Trophoblast cell (in vitro differentiated cells and primary cell): ENCODE data around the gene CGB3.

ENCODE experiments used
- DNase-seq, 2 donors: peaks; one replicate each; pipeline ENCODE4 v3.0.0-alpha.2; 2016
- H2AFZ ChIP-seq: 2 replicates; pipeline ENCODE4 v1.6.1; 2013; ENCODE audit warnings: low read length, moderate library complexity, mild to moderate bottlenecking; ENCODE audit not compliant: insufficient read depth, poor library complexity
- H2AK5ac ChIP-seq: 2 replicates; pipeline ENCODE4 v1.6.1; 2013; ENCODE audit warnings: mild to moderate bottlenecking, low read length
- H2BK120ac ChIP-seq: 2 replicates; pipeline ENCODE4 v1.6.1; 2013; ENCODE audit warnings: low read length, mild to moderate bottlenecking, moderate library complexity; ENCODE audit not compliant: insufficient read depth, poor library complexity
- H2BK12ac ChIP-seq: 2 replicates; pipeline ENCODE4 v1.6.1; 2013; ENCODE audit warnings: mild to moderate bottlenecking, low read length, moderate library complexity
- H2BK5ac ChIP-seq: 2 replicates; pipeline ENCODE4 v1.6.1; 2013; ENCODE audit warnings: low read length, low read depth, moderate library complexity, mild to moderate bottlenecking; ENCODE audit not compliant: poor library complexity
- H3K14ac ChIP-seq: 2 replicates; pipeline ENCODE4 v1.6.1; 2013; ENCODE audit warnings: mild to moderate bottlenecking, low read length
- H3K18ac ChIP-seq: 2 replicates; pipeline ENCODE4 v1.6.1; 2013; ENCODE audit warnings: mild to moderate bottlenecking, low read length
- H3K23ac ChIP-seq: 2 replicates; pipeline ENCODE4 v1.6.1; 2013; ENCODE audit warnings: low read length
- H3K27ac ChIP-seq: 2 replicates; pipeline ENCODE4 v1.5.1; 2013; ENCODE audit warnings: low read depth, mild to moderate bottlenecking, inconsistent platforms, low read length, moderate library complexity
- H3K27me3 ChIP-seq: 2 replicates; pipeline ENCODE4 v1.6.1; 2013; ENCODE audit warnings: inconsistent platforms, mild to moderate bottlenecking, low read length, moderate library complexity; ENCODE audit not compliant: insufficient read depth
- H3K36me3 ChIP-seq, 2 experiments: 1 replicate in 1 of 2; 2 replicates in 1 of 2; pipeline ENCODE4 v1.6.1; 2013; ENCODE audit warnings: low read length in 2 of 2, mild to moderate bottlenecking in 2 of 2, moderate library complexity in 1 of 2; ENCODE audit not compliant: insufficient read depth in 2 of 2, control insufficient read depth in 1 of 2
- H3K4ac ChIP-seq: 2 replicates; pipeline ENCODE4 v1.6.1; 2013; ENCODE audit warnings: low read depth, mild to moderate bottlenecking, low read length, moderate library complexity
- H3K4me1 ChIP-seq, 2 experiments: 1 replicate in 1 of 2; 2 replicates in 1 of 2; pipeline ENCODE4 v1.6.1; 2013; ENCODE audit warnings: low read length in 2 of 2, mild to moderate bottlenecking in 2 of 2, moderate library complexity in 1 of 2; ENCODE audit not compliant: insufficient read depth in 2 of 2, control insufficient read depth in 1 of 2
- H3K4me2 ChIP-seq: 2 replicates; pipeline ENCODE4 v1.6.1; 2013; ENCODE audit warnings: inconsistent platforms, mild to moderate bottlenecking, low read length, moderate library complexity
- H3K4me3 ChIP-seq: 2 replicates; pipeline ENCODE4 v1.5.1; 2013; ENCODE audit warnings: mild to moderate bottlenecking, low read depth, low read length, inconsistent platforms
- H3K79me1 ChIP-seq: one replicate; pipeline ENCODE4 v1.6.1; 2013; ENCODE audit warnings: low read length
- H3K79me2 ChIP-seq: 2 replicates; pipeline ENCODE4 v1.6.1; 2013; ENCODE audit warnings: low read length, mild to moderate bottlenecking; ENCODE audit not compliant: control insufficient read depth, insufficient read depth, poor library complexity
- H3K9ac ChIP-seq: 2 replicates; pipeline ENCODE4 v1.6.1; 2013; ENCODE audit warnings: mild to moderate bottlenecking, low read length
- H3K9me3 ChIP-seq: 2 replicates; pipeline ENCODE4 v1.6.1; 2013; ENCODE audit warnings: low read depth, mild to moderate bottlenecking, control low read depth, inconsistent platforms, low read length; ENCODE audit not compliant: insufficient read depth
- H4K12ac ChIP-seq: 2 replicates; pipeline ENCODE4 v1.6.1; 2013; ENCODE audit warnings: low read depth, mild to moderate bottlenecking, low read length, moderate library complexity
- H4K8ac ChIP-seq: 2 replicates; pipeline ENCODE4 v1.6.1; 2013; ENCODE audit warnings: low read depth, mild to moderate bottlenecking, low read length, moderate library complexity
- H4K91ac ChIP-seq: one replicate; pipeline ENCODE4 v1.6.1; 2013; ENCODE audit warnings: low read depth, mild to moderate bottlenecking, low read length, moderate library complexity
- WGBS: extraction: QIAGEN DNeasy Blood & Tissue Kit; methylation state at CpG from one replicate; pipeline ENCODE4 v1.1.7; 2013; ENCODE audit warnings: missing lambda C conversion rate; ENCODE audit not compliant: insufficient read length, insufficient coverage; ENCODE audit errors: extremely low coverage; 5-methylcytosine and 5-hydroxymethylcytosine counted together

Gene CGB3

DNA sequence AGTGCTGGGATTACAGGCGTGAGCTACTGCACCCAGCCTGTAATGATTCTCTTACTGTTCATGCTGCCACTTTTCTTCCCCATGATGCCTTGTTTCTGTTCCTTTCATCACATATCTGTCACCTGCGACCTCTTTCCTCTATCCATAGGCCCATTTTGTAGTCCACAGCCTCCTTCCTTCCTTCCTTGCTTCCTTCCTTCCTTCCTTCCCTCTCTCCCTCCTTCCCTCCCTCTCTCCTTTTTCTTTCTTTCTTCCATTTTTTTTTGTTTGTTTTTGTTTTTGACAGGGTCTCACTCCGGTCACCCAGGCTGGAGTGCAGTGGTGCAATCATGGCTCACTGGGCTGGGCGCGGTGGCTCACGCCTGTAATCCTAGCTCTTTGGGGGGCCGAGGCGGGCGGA, 35.3 kb downstream of the CGB3 start:
- H3K79me1 ChIP-seq: peaks cover 17% of the 10 kb centered on the region
- no peak overlapping the region for H4K8ac ChIP-seq
- DNase-seq: no peak
- no peaks in the 10 kb centered on the region for H3K27me3 ChIP-seq
- no peak overlapping the region for H2AFZ ChIP-seq
- H3K9me3 ChIP-seq: no peaks in the 10 kb centered on the region
- no peak overlapping the region for H2BK5ac ChIP-seq
- no peak overlapping the region for H2BK12ac ChIP-seq
- H3K9ac ChIP-seq: no peak overlapping the region
- no peak overlapping the region for H3K23ac ChIP-seq
- no peak overlapping the region for H2BK120ac ChIP-seq
- H3K14ac ChIP-seq: no peak overlapping the region
- H3K79me2 ChIP-seq: peaks cover 15% of the 10 kb centered on the region
- H3K4me3 ChIP-seq: no peak overlapping the region
- H3K36me3 ChIP-seq: peaks cover 46 to 52% of the 10 kb centered on the region in 2 experiments
- H3K4me2 ChIP-seq: no peak overlapping the region
- no peak overlapping the region for H4K91ac ChIP-seq
- H3K18ac ChIP-seq: no peak overlapping the region
- no peak overlapping the region for H2AK5ac ChIP-seq
- peaks cover 21 to 22% of the 10 kb centered on the region in 2 experiments for H3K4me1 ChIP-seq
- H3K27ac ChIP-seq: no peak overlapping the region
- H3K4ac ChIP-seq: no peak overlapping the region
- no CpG with 5 or more reads among the region's 9 CpGs for WGBS
- no peak overlapping the region for H4K12ac ChIP-seq

DNA sequence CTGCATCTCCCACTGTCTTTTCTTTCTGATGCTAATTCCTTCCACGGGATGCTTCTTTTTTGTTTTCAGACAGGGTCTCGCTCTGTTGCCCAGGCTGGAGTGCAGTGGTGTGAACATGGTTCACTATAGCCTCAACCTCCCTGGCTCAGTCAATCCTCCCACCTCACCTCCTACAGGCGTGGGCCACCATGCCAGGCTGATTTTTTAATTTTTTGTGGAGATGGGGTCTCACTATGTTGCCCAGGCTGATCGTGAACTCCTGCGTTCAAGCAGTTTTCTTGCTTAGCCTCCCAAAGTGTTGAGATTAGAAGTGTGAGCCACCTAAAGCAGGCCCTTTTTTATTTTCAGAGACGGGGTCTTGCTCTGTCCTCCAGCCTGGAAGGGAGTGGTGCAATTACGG, 35.8 kb downstream of the CGB3 start:
- Histone ChIP-seq H3K27me3 (no peaks in the 10 kb centered on the region), H3K4me2 (no peak overlapping the region), H4K8ac (no peak overlapping the region), H3K9me3 (no peaks in the 10 kb centered on the region), H4K91ac (no peak overlapping the region), H2AFZ (no peak overlapping the region), H3K23ac (no peak overlapping the region), H2BK5ac (no peak overlapping the region), H3K4ac (no peak overlapping the region), H3K79me2 (peaks cover 14% of the 10 kb centered on the region), H2AK5ac (no peak overlapping the region), H3K9ac (no peak overlapping the region), H3K4me3 (no peak overlapping the region), H3K4me1 (peaks cover 21 to 22% of the 10 kb centered on the region in 2 experiments), H2BK120ac (no peak overlapping the region), H3K14ac (no peak overlapping the region), H3K79me1 (peaks cover 13% of the 10 kb centered on the region), H3K27ac (no peak overlapping the region), H3K18ac (no peak overlapping the region), H2BK12ac (no peak overlapping the region), H3K36me3 (peaks cover 47 to 53% of the 10 kb centered on the region in 2 experiments), H4K12ac (no peak overlapping the region)
- no CpG with 5 or more reads among the region's 7 CpGs for WGBS
- no peak for DNase-seq

DNA sequence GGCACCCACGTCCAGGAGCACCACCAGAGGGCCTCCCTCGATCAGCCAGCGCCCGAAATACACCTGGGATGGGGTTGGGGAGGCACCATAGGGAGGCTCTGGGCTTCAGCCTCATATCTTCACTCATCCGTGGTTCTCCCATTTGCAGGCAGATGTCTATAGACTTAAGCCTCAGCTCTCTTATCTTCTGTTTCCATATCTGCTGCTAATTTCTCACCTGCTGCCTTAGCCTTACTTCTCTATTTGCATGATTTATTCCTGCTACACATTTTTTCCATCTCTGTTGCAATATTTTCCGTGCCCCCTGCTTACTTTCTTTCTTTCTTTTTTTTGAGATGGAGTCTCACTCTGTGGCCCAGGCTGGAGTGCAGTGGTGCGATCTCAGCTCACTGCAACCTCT, 36.8 kb downstream of the CGB3 start:
- Histone ChIP-seq H3K27me3 (no peaks in the 10 kb centered on the region), H4K91ac (no peak overlapping the region), H3K36me3 (peaks cover 55 to 62% of the 10 kb centered on the region in 2 experiments), H2BK5ac (no peak overlapping the region), H3K4me3 (no peak overlapping the region), H2AK5ac (no peak overlapping the region), H3K9ac (no peak overlapping the region), H4K8ac (no peak overlapping the region), H3K79me2 (peaks cover 7% of the 10 kb centered on the region), H3K79me1 (peaks cover 6% of the 10 kb centered on the region), H3K18ac (no peak overlapping the region), H3K4me1 (peaks cover 21 to 22% of the 10 kb centered on the region in 2 experiments), H3K9me3 (no peaks in the 10 kb centered on the region), H3K4me2 (no peak overlapping the region), H3K4ac (no peak overlapping the region), H3K23ac (no peak overlapping the region), H2BK12ac (no peak overlapping the region), H3K27ac (no peak overlapping the region), H3K14ac (no peak overlapping the region), H2AFZ (no peak overlapping the region), H2BK120ac (no peak overlapping the region), H4K12ac (no peak overlapping the region)
- no CpG with 5 or more reads among the region's 7 CpGs for WGBS
- DNase-seq: no peak

DNA sequence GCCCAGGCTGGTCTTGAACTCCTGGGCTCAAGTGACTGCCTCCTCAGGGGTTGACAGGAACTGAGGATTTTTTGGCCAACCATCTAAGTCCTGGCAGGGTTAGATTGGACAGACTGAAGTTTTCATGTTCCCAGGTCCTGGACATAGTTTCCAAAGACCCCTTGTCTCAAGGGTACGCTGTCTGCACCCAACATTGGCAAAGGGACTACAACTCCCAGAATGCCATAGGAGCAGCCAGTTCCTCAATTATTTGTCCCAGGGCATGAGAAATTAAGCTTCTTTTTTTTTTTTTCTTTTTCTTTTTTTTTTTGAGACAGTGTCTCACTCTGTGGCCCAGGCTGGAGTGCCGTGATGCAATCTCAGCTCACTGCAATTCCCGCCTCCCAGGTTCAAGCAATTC, 37.9 kb downstream of the CGB3 start:
- H3K9me3 ChIP-seq: no peaks in the 10 kb centered on the region
- peaks cover 4% of the 10 kb centered on the region for H3K79me1 ChIP-seq
- H2BK12ac ChIP-seq: no peak overlapping the region
- no peak overlapping the region for H4K91ac ChIP-seq
- no peak overlapping the region for H3K14ac ChIP-seq
- no peak for DNase-seq
- no peak overlapping the region for H3K27ac ChIP-seq
- H2BK120ac ChIP-seq: no peak overlapping the region
- no peak overlapping the region for H2BK5ac ChIP-seq
- no peak overlapping the region for H3K4ac ChIP-seq
- H3K4me2 ChIP-seq: no peak overlapping the region
- H4K8ac ChIP-seq: no peak overlapping the region
- H3K4me1 ChIP-seq: peaks cover 14 to 15% of the 10 kb centered on the region in 2 experiments
- no peak overlapping the region for H3K4me3 ChIP-seq
- no peak overlapping the region for H2AFZ ChIP-seq
- WGBS: no CpG with 5 or more reads among the region's 3 CpGs
- H3K23ac ChIP-seq: no peak overlapping the region
- no peaks in the 10 kb centered on the region for H3K27me3 ChIP-seq
- no peak overlapping the region for H2AK5ac ChIP-seq
- no peaks in the 10 kb centered on the region for H3K79me2 ChIP-seq
- no peak overlapping the region for H3K9ac ChIP-seq
- no peak overlapping the region for H4K12ac ChIP-seq
- peaks cover 65 to 69% of the 10 kb centered on the region in 2 experiments for H3K36me3 ChIP-seq
- H3K18ac ChIP-seq: no peak overlapping the region
